Right lobe of liver (tissue), 4 donors: ENCODE data around the gene TLL2.

Experiments used
- CTCF ChIP-seq, 4 donors: fragments of 200-600 bp in 3 of 4; fragments of 450-650 bp in 1 of 4; IDR thresholded peaks; one replicate each; pipeline versions ENCODE4 v1.5.1 to v1.8.0; 2016 to 2022; ENCODE audit warnings: antibody characterized with exemption in 4 of 4, mild to moderate bottlenecking in 2 of 4
- POLR2A ChIP-seq: fragments of 450-650 bp; IDR thresholded peaks from one replicate; pipeline ENCODE4 v1.6.1; 2017; ENCODE audit warnings: antibody characterized with exemption, mild to moderate bottlenecking
- donor health status: DM: no; HTN: no; CAD: no.
- donor health status: DM: no; HTN: no; CAD: no.
- donor health status: DM: no; HTN: yes; CAD: no.

GRCh38 chr10:96400465-96400864 lies 113.3 kb downstream of the TLL2 start:
- no peak for TF ChIP-seq CTCF (IDR thresholded peaks at IDR 0.05)
- no peak for TF ChIP-seq POLR2A
